Measurements from ENCODE around the gene PTPRJ.

Gene PTPRJ

GRCh38 chr11:47969401-47969800, 11.0 kb upstream of the PTPRJ start:
- DNase-seq: no peak

GRCh38 chr11:47971501-47971900, 8.9 kb upstream of the PTPRJ start:
- DNase-seq: peak; percentile 88

GRCh38 chr11:47973173-47973572, 7.2 kb upstream of the PTPRJ start:
- no peak for DNase-seq

GRCh38 chr11:47976931-47977330, 3.4 kb upstream of the PTPRJ start:
- no peak for DNase-seq

- no peak for DNase-seq
Observed at GRCh38 chr11:47977623-47978022, 2.7 kb upstream of the PTPRJ start.

- peak; percentile 79 for DNase-seq
Observed at GRCh38 chr11:47979378-47980087, 826 bp upstream of the PTPRJ start.

- DNase-seq: peak; percentile 80
Observed at GRCh38 chr11:47980907-47981621, 705 bp downstream of the PTPRJ start.

GRCh38 chr11:47981667-47982404, 1.5 kb downstream of the PTPRJ start:
- no peak for DNase-seq

- no peak for DNase-seq
Observed at GRCh38 chr11:47982616-47983015, 2.3 kb downstream of the PTPRJ start.

GRCh38 chr11:47983464-47984397, 3.4 kb downstream of the PTPRJ start:
- no peak for DNase-seq

- DNase-seq: no peak
Observed at GRCh38 chr11:47986219-47986618, 5.9 kb downstream of the PTPRJ start.

- DNase-seq: peak; percentile 67
Observed at GRCh38 chr11:47986742-47987141, 6.4 kb downstream of the PTPRJ start.

- no peak for DNase-seq
Observed at GRCh38 chr11:47987310-47987709, 7.0 kb downstream of the PTPRJ start.

GRCh38 chr11:47987781-47988180, 7.4 kb downstream of the PTPRJ start:
- DNase-seq: no peak

- no peak for DNase-seq
Observed at GRCh38 chr11:47989779-47990178, 9.4 kb downstream of the PTPRJ start.

GRCh38 chr11:47991266-47991830, 11.0 kb downstream of the PTPRJ start:
- DNase-seq: peak; percentile 94

GRCh38 chr11:47991894-47992293, 11.5 kb downstream of the PTPRJ start:
- no peak for DNase-seq

GRCh38 chr11:47992959-47993820, 12.8 kb downstream of the PTPRJ start:
- DNase-seq: peak; percentile 93

GRCh38 chr11:47994417-47994816, 14.1 kb downstream of the PTPRJ start:
- DNase-seq: no peak

- DNase-seq: no peak
Observed at GRCh38 chr11:47995360-47995769, 15.0 kb downstream of the PTPRJ start.
